GM12878 (cell line): Measurements from ENCODE around the gene PAQR8. TPM values are rescaled to one million over a fixed set of nuclear protein-coding genes. Genes with fewer than 3 reads are reported as not detected.

ENCODE experiments used
- CBX5 ChIP-seq: sonication (generic); IDR thresholded peaks from 2 replicates; pipeline ENCODE4 v1.6.1; 2016; ENCODE audit warnings: low read depth, moderate library complexity, mild to moderate bottlenecking, inconsistent platforms
- FOXM1 ChIP-seq: IDR thresholded peaks from 2 replicates; pipeline ENCODE4 v1.6.1; 2012; ENCODE audit warnings: low read depth, mild to moderate bottlenecking, inconsistent platforms, low read length, moderate library complexity
- HCFC1 ChIP-seq: fragments of 150-350 bp; IDR thresholded peaks from 2 replicates; pipeline ENCODE4 v1.6.1; 2014; ENCODE audit warnings: low read length
- KDM1A ChIP-seq: fragments of 200-600 bp; sonication (generic); IDR thresholded peaks from 2 replicates; pipeline ENCODE4 v1.6.1; 2016; ENCODE audit warnings: borderline replicate concordance
- PAX5 ChIP-seq: IDR thresholded peaks from 2 replicates; pipeline ENCODE4 v1.6.1; 2011; ENCODE audit warnings: low read depth, low read length, borderline replicate concordance
- POLR2AphosphoS2 ChIP-seq: IDR thresholded peaks from 2 replicates; pipeline ENCODE4 v1.6.1; 2011; ENCODE audit warnings: low read depth, mild to moderate bottlenecking, low read length, improper control_type of control experiment, moderate library complexity
- RFX5 ChIP-seq: IDR thresholded peaks from 2 replicates; pipeline ENCODE4 v1.6.1; 2011; ENCODE audit warnings: low read depth, low read length, improper control_type of control experiment
- SMAD5 ChIP-seq: IDR thresholded peaks from 2 replicates; pipeline ENCODE4 v1.6.1; 2016; ENCODE audit warnings: antibody characterized with exemption, low read depth
- ZBED1 ChIP-seq: IDR thresholded peaks from 2 replicates; pipeline ENCODE4 v1.6.1; 2016; ENCODE audit warnings: borderline replicate concordance
- ZNF207 ChIP-seq: fragments of 450-650 bp; IDR thresholded peaks from 2 replicates; pipeline ENCODE4 v1.6.1; 2014; ENCODE audit warnings: antibody characterized with exemption, mild to moderate bottlenecking, borderline replicate concordance
- polyA plus RNA-seq, 11 experiments: library from polyadenylated mRNA; depleted of rRNA in 4 of 11; unstranded in 6 of 11; stranded (reverse) in 5 of 11; fragments of >200 nt; fragmentation: Nextera tagmentation in 4 of 11; fragmentation: Illumina TruSeq in 1 of 11; extraction: Ambion mirVana in 4 of 11; extraction: Trizol in 1 of 11; gene quantifications; 1 replicate in 1 of 11; 2 replicates in 10 of 11; pipeline versions ENCODE4 v1.2.1 to v1.2.3, GENCODE V29; 2011 to 2016; ENCODE audit warnings: inconsistent platforms in 2 of 11, missing spikeins in 2 of 11, low read depth in 1 of 11
- total RNA-seq, 4 experiments: library from RNA; depleted of rRNA in 3 of 4; stranded (reverse); fragments of >200 nt in 3 of 4; fragmentation: Illumina TruSeq in 1 of 4; extraction: Trizol in 1 of 4; gene quantifications; 2 replicates each; pipeline versions ENCODE4 v1.2.1 to v1.2.3, GENCODE V29; 2013 to 2021
- TF ChIP-seq, protein P1 (sequence below): fragments of 450-650 bp; formaldehyde crosslinking; IDR thresholded peaks from 2 replicates; pipeline ENCODE4 v1.4.0; 2020; ENCODE audit warnings: mild to moderate bottlenecking, moderate library complexity
- TF ChIP-seq, protein P2 (sequence below): fragments of 450-650 bp; IDR thresholded peaks from 2 replicates; pipeline ENCODE4 v1.6.1; 2017; ENCODE audit warnings: borderline replicate concordance
- TF ChIP-seq, protein P3 (sequence below): fragments of 450-650 bp; IDR thresholded peaks from 2 replicates; pipeline ENCODE4 v1.6.1; 2018; ENCODE audit warnings: mild to moderate bottlenecking, low read depth, moderate library complexity; ENCODE audit not compliant: partially characterized antibody
- TF ChIP-seq, protein P4 (sequence below): fragments of 450-650 bp; IDR thresholded peaks from 2 replicates; pipeline ENCODE4 v1.6.1; 2017; ENCODE audit warnings: mild to moderate bottlenecking, low read depth, inconsistent platforms; ENCODE audit not compliant: poor library complexity, severe bottlenecking
- TF ChIP-seq, protein P5 (sequence below): IDR thresholded peaks from 2 replicates; pipeline ENCODE4 v1.6.1; 2012; ENCODE audit warnings: low read length, inconsistent platforms

PAQR8 gene
- total and polyA plus RNA-seq, 10 of the 15 experiments (the other 5 are each of a cell fraction or from before 2014, with no cell fraction given) = 3.9 to 22.4 (median 14.6) TPM

DNA sequence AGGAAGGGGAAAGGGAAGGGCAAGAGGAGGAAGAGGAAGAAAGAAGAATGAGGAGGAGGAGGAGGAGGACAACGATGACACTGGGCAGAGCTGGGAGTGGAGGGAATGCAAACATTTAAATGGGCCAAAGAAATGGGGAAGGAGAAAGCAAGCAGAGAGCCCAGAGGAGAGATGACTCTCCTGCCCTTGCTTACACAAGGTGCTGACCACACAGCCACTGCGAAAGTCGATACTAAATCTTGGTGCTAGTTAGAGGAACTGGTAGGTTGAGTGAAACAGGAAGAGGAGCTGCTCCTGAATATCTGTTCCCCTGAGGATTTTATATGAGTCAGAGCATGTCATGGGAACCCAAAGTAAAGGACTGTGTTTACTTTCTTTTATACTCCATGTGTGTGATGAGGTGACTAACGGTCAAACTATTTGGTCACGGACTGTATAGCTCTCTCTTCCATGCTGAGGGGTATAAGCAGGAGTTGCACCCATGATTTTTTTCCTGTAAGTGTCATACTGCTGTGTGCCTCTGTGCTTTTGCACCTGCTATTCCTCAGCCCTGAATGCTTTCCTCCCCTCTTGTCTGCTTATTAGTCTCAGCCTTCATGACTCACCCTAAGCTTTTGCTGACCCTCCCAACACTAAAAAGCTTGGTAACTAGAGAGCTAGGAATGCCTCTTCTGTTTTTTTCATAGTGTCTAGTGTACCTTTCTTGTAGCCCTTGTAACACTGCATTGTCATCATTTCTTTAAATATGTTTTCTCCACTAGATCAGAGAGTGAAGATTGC, 9.5 kb upstream of the PAQR8 start (continued):
- TF ChIP-seq, protein P1, sequence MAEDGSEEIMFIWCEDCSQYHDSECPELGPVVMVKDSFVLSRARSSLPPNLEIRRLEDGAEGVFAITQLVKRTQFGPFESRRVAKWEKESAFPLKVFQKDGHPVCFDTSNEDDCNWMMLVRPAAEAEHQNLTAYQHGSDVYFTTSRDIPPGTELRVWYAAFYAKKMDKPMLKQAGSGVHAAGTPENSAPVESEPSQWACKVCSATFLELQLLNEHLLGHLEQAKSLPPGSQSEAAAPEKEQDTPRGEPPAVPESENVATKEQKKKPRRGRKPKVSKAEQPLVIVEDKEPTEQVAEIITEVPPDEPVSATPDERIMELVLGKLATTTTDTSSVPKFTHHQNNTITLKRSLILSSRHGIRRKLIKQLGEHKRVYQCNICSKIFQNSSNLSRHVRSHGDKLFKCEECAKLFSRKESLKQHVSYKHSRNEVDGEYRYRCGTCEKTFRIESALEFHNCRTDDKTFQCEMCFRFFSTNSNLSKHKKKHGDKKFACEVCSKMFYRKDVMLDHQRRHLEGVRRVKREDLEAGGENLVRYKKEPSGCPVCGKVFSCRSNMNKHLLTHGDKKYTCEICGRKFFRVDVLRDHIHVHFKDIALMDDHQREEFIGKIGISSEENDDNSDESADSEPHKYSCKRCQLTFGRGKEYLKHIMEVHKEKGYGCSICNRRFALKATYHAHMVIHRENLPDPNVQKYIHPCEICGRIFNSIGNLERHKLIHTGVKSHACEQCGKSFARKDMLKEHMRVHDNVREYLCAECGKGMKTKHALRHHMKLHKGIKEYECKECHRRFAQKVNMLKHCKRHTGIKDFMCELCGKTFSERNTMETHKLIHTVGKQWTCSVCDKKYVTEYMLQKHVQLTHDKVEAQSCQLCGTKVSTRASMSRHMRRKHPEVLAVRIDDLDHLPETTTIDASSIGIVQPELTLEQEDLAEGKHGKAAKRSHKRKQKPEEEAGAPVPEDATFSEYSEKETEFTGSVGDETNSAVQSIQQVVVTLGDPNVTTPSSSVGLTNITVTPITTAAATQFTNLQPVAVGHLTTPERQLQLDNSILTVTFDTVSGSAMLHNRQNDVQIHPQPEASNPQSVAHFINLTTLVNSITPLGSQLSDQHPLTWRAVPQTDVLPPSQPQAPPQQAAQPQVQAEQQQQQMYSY (CRISPR knock-in tag) = no peak
- TF ChIP-seq HCFC1 (no peak), CBX5 (no peak), ZBED1 (no peak), SMAD5 (no peak), RFX5 (no peak), KDM1A (no peak), ZNF207 (no peak), POLR2AphosphoS2 (no peak), PAX5 (peak; percentile 37; the same call in 1 of the 2 replicates), FOXM1 (peak; percentile 58)
- TF ChIP-seq, protein P2, sequence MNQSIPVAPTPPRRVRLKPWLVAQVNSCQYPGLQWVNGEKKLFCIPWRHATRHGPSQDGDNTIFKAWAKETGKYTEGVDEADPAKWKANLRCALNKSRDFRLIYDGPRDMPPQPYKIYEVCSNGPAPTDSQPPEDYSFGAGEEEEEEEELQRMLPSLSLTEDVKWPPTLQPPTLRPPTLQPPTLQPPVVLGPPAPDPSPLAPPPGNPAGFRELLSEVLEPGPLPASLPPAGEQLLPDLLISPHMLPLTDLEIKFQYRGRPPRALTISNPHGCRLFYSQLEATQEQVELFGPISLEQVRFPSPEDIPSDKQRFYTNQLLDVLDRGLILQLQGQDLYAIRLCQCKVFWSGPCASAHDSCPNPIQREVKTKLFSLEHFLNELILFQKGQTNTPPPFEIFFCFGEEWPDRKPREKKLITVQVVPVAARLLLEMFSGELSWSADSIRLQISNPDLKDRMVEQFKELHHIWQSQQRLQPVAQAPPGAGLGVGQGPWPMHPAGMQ = no peak
- TF ChIP-seq, protein P3, sequence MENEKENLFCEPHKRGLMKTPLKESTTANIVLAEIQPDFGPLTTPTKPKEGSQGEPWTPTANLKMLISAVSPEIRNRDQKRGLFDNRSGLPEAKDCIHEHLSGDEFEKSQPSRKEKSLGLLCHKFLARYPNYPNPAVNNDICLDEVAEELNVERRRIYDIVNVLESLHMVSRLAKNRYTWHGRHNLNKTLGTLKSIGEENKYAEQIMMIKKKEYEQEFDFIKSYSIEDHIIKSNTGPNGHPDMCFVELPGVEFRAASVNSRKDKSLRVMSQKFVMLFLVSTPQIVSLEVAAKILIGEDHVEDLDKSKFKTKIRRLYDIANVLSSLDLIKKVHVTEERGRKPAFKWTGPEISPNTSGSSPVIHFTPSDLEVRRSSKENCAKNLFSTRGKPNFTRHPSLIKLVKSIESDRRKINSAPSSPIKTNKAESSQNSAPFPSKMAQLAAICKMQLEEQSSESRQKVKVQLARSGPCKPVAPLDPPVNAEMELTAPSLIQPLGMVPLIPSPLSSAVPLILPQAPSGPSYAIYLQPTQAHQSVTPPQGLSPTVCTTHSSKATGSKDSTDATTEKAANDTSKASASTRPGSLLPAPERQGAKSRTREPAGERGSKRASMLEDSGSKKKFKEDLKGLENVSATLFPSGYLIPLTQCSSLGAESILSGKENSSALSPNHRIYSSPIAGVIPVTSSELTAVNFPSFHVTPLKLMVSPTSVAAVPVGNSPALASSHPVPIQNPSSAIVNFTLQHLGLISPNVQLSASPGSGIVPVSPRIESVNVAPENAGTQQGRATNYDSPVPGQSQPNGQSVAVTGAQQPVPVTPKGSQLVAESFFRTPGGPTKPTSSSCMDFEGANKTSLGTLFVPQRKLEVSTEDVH = no peak
- TF ChIP-seq, protein P4, sequence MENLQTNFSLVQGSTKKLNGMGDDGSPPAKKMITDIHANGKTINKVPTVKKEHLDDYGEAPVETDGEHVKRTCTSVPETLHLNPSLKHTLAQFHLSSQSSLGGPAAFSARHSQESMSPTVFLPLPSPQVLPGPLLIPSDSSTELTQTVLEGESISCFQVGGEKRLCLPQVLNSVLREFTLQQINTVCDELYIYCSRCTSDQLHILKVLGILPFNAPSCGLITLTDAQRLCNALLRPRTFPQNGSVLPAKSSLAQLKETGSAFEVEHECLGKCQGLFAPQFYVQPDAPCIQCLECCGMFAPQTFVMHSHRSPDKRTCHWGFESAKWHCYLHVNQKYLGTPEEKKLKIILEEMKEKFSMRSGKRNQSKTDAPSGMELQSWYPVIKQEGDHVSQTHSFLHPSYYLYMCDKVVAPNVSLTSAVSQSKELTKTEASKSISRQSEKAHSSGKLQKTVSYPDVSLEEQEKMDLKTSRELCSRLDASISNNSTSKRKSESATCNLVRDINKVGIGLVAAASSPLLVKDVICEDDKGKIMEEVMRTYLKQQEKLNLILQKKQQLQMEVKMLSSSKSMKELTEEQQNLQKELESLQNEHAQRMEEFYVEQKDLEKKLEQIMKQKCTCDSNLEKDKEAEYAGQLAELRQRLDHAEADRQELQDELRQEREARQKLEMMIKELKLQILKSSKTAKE = peak; percentile 61
- TF ChIP-seq, protein P5, sequence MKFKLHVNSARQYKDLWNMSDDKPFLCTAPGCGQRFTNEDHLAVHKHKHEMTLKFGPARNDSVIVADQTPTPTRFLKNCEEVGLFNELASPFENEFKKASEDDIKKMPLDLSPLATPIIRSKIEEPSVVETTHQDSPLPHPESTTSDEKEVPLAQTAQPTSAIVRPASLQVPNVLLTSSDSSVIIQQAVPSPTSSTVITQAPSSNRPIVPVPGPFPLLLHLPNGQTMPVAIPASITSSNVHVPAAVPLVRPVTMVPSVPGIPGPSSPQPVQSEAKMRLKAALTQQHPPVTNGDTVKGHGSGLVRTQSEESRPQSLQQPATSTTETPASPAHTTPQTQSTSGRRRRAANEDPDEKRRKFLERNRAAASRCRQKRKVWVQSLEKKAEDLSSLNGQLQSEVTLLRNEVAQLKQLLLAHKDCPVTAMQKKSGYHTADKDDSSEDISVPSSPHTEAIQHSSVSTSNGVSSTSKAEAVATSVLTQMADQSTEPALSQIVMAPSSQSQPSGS = peak; percentile 78; the same call in 1 of the 2 replicates
